Nephron (organoid): ENCODE measurements around the gene SMIM45.

ENCODE experiments used
- H3K27ac Mint-ChIP-seq, 3 experiments: 2 replicates each; pipeline ENCODE4 v1.8.0; 2020; ENCODE audit warnings: mixed read lengths in 3 of 3, mild to moderate bottlenecking in 2 of 3, moderate library complexity in 1 of 3
- H3K27me3 Mint-ChIP-seq: 2 replicates; pipeline ENCODE4 v1.8.0; 2021; ENCODE audit warnings: low read depth, mild to moderate bottlenecking, moderate library complexity, mixed read lengths
- H3K36me3 Mint-ChIP-seq: 2 replicates; pipeline ENCODE4 v1.8.0; 2020; ENCODE audit warnings: low read depth, mixed read lengths
- H3K4me1 Mint-ChIP-seq: 2 replicates; pipeline ENCODE4 v1.8.0; 2020; ENCODE audit warnings: mixed read lengths
- H3K4me3 Mint-ChIP-seq, 3 experiments: 2 replicates each; pipeline ENCODE4 v1.8.0; 2020; ENCODE audit warnings: mild to moderate bottlenecking in 3 of 3, mixed read lengths in 3 of 3, moderate library complexity in 2 of 3
- H3K9me3 Mint-ChIP-seq: 2 replicates; pipeline ENCODE4 v1.8.0; 2020; ENCODE audit warnings: mixed read lengths
- CTCF ChIP-seq, 3 experiments: fragments of 200-600 bp; sonication (generic); IDR thresholded peaks; one replicate each; pipeline ENCODE4 v1.5.0; 2021; ENCODE audit warnings: antibody characterized with exemption in 3 of 3; ENCODE audit not compliant: unreplicated experiment in 3 of 3

SMIM45 gene

GRCh38 chr22:41915035-41915785 lies 36.7 kb upstream of the SMIM45 start, which contains the start of gene SHISA8:
TSS of gene SHISA8 (minus strand) at chr22:41915074. CDS start at chr22:41914667, 407 bp downstream.
- no peaks in the 10 kb centered on the region for H3K36me3 Mint-ChIP-seq
- H3K4me1 Mint-ChIP-seq, result peaks cover 18% of the 10 kb centered on the region
- H3K27me3 Mint-ChIP-seq, result peaks cover 86% of the 10 kb centered on the region
- no peaks in the 10 kb centered on the region for H3K9me3 Mint-ChIP-seq
- no peak for TF ChIP-seq CTCF (IDR thresholded peaks at IDR 0.05; ENCODE audit: unreplicated experiment in 3 of 3)
- H3K4me3 Mint-ChIP-seq, result peak within 1 kb of the TSS; percentile 46 to 66 (median 56)
- H3K27ac Mint-ChIP-seq, result no peak within 1 kb of the TSS

GRCh38 chr22:41915786-41916493 lies 36.0 kb upstream of the SMIM45 start:
- Mint-ChIP-seq H3K4me1 (peaks cover 18% of the 10 kb centered on the region), H3K4me3 (peak overlapping the region; percentile 46 to 66 (median 64)), H3K27me3 (peaks cover 84% of the 10 kb centered on the region), H3K27ac (no peak overlapping the region), H3K36me3 (no peaks in the 10 kb centered on the region), H3K9me3 (no peaks in the 10 kb centered on the region)
- TF ChIP-seq CTCF (IDR thresholded peaks at IDR 0.05; ENCODE audit: unreplicated experiment in 3 of 3), result no peak

GRCh38 chr22:41916745-41917358 lies 35.1 kb upstream of the SMIM45 start:
- peaks cover 13% of the 10 kb centered on the region for H3K4me1 Mint-ChIP-seq
- peak overlapping the region in 2 of 3 experiments; percentile 6 to 34 for H3K4me3 Mint-ChIP-seq
- H3K27ac Mint-ChIP-seq, result no peak overlapping the region
- H3K9me3 Mint-ChIP-seq, result no peaks in the 10 kb centered on the region
- H3K27me3 Mint-ChIP-seq, result peaks cover 78% of the 10 kb centered on the region
- TF ChIP-seq CTCF (IDR thresholded peaks at IDR 0.05; ENCODE audit: unreplicated experiment in 3 of 3), result no peak
- H3K36me3 Mint-ChIP-seq, result no peaks in the 10 kb centered on the region

GRCh38 chr22:41917375-41917902 lies 34.5 kb upstream of the SMIM45 start:
- Mint-ChIP-seq H3K4me3 (no peak overlapping the region), H3K4me1 (peaks cover 13% of the 10 kb centered on the region), H3K27ac (no peak overlapping the region)

More at GRCh38 chr22:41917375-41917902, 34.5 kb upstream of the SMIM45 start:
- Mint-ChIP-seq H3K27me3 (peaks cover 76% of the 10 kb centered on the region), H3K36me3 (no peaks in the 10 kb centered on the region), H3K9me3 (no peaks in the 10 kb centered on the region)
- TF ChIP-seq CTCF (IDR thresholded peaks at IDR 0.05; ENCODE audit: unreplicated experiment in 3 of 3), result no peak
